ENCODE data around the gene NCK1.

GRCh38 chr3:136929977-136930670, 68.1 kb downstream of the NCK1 start:
- TF ChIP-seq SPI1 (IDR thresholded peaks at IDR 0.05; ENCODE audit: borderline replicate concordance, insufficient read depth, low read depth, low read length) (no peak), NR2F1 (conservative IDR thresholded peaks at IDR 0.05) (no peak), ZNF384 (IDR thresholded peaks at IDR 0.05; ENCODE audit: borderline replicate concordance, low read depth, low read length) (no peak), POLR2AphosphoS2 (IDR thresholded peaks at IDR 0.05; ENCODE audit: low read depth, low read length) (no peak), GABPA (IDR thresholded peaks at IDR 0.05; ENCODE audit: low read depth) (no peak), SIN3A (IDR thresholded peaks at IDR 0.05; ENCODE audit: low read depth, low read length) (no peak), CTCF (IDR thresholded peaks at IDR 0.05 in 2 of 3, conservative IDR thresholded peaks at IDR 0.05 in 1 of 3; ENCODE audit: control insufficient read depth in 2 of 3, extremely low read depth in 1 of 3, insufficient read depth in 1 of 3, low read depth in 3 of 3, low read length in 3 of 3) (no peak), ESRRA (IDR thresholded peaks at IDR 0.05; ENCODE audit: low read length) (no peak)

Data from GM12878 (cell line).